GM18520 (cell line): ENCODE measurements around the gene PTH1R.

ENCODE experiments used
- ATAC-seq: cut with Tn5 transposase; IDR thresholded peaks from one replicate; pipeline ENCODE4 v1.9.1; 2021; ENCODE audit not compliant: unreplicated experiment

Gene PTH1R

GRCh38 chr3:46897829-46898320 lies 20.4 kb downstream of the PTH1R start:
- ATAC-seq, result no peak

GRCh38 chr3:46898321-46899150 lies 21.0 kb downstream of the PTH1R start:
- ATAC-seq, result no peak

GRCh38 chr3:46899151-46900006 lies 21.9 kb downstream of the PTH1R start:
- no peak for ATAC-seq

GRCh38 chr3:46900007-46900292 lies 22.4 kb downstream of the PTH1R start:
- ATAC-seq, result no peak

- ATAC-seq, result no peak
These were observed 22.8 kb downstream of the PTH1R start for GRCh38 chr3:46900356-46900755.

GRCh38 chr3:46901061-46901460 lies 23.5 kb downstream of the PTH1R start:
- ATAC-seq, result no peak

GRCh38 chr3:46901591-46902187 lies 24.2 kb downstream of the PTH1R start:
- ATAC-seq, result no peak

- no peak for ATAC-seq
These were observed 24.7 kb downstream of the PTH1R start for GRCh38 chr3:46902188-46902631.

- no peak for ATAC-seq
These were observed 26.1 kb downstream of the PTH1R start for GRCh38 chr3:46903341-46904302.

GRCh38 chr3:46904303-46905212 lies 27.0 kb downstream of the PTH1R start:
- ATAC-seq, result no peak

GRCh38 chr3:46905213-46905560 lies 27.7 kb downstream of the PTH1R start:
- ATAC-seq, result no peak

- ATAC-seq, result no peak
These were observed 28.3 kb downstream of the PTH1R start for GRCh38 chr3:46905661-46906451.

GRCh38 chr3:46906471-46907058 lies 29.0 kb downstream of the PTH1R start:
- ATAC-seq, result no peak

GRCh38 chr3:46907271-46907670 lies 29.8 kb downstream of the PTH1R start:
- no peak for ATAC-seq

- ATAC-seq, result no peak
These were observed 30.4 kb downstream of the PTH1R start for GRCh38 chr3:46907960-46908293.

- ATAC-seq, result no peak
These were observed 30.9 kb downstream of the PTH1R start for GRCh38 chr3:46908294-46908985.

- no peak for ATAC-seq
These were observed 31.5 kb downstream of the PTH1R start for GRCh38 chr3:46908986-46909534.
